ENCODE data around the gene CREBBP.

DNA sequence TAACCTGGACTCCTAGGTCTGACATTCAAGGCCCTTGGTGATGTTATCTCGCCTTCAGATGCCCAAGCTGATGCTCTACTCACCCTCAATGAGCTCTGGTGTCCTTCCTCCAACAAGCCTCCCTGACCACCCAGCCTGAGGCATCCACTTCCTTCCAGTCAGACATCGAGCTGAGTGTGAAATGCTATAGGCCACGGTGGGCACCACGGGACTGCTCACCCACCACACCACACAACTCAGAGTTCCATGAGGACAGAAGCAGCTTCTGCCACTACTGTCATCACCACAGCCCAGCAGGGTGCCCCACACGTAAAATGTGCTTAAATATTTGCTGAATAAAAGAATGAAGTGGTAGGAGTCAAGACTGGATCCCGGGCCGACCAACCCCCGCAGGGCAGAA is 12.0 kb downstream of the CREBBP start:
- TF ChIP-seq CTCF (IDR thresholded peaks at IDR 0.05) (no peak), POLR2A (IDR thresholded peaks at IDR 0.05) (no peak), POLR2AphosphoS5 (IDR thresholded peaks at IDR 0.05) (no peak)

Measured in prostate gland (tissue), 2 donors.